Neural cell (in vitro differentiated cells): ENCODE results near the gene TXLNB. TPM values are rescaled to one million over a fixed set of nuclear protein-coding genes. Genes with fewer than 3 reads are reported as not detected.

Experiments
- H2AFZ ChIP-seq: fragments of 200-600, 300-800 bp; sonication (generic), shearing (Covaris generic); 2 replicates; pipeline ENCODE4 v1.6.0; 2014; ENCODE audit warnings: low read depth, mild to moderate bottlenecking, antibody characterized with exemption, low read length, moderate library complexity
- H3F3A ChIP-seq: fragments of 200-600 bp; shearing (Covaris generic); 2 replicates; pipeline ENCODE4 v1.6.1; 2016; ENCODE audit warnings: mild to moderate bottlenecking, moderate library complexity, mixed read lengths, antibody characterized with exemption, low read length; ENCODE audit not compliant: insufficient read depth, poor library complexity, severe bottlenecking
- H3K27ac ChIP-seq: fragments of 200-600, 300-800 bp; sonication (generic), shearing (Covaris generic); 2 replicates; pipeline ENCODE4 v1.5.1; 2014; ENCODE audit warnings: mild to moderate bottlenecking, low read length, moderate library complexity
- H3K27me3 ChIP-seq: fragments of 300-800, 200-600 bp; sonication (generic), shearing (Covaris generic); 2 replicates; pipeline ENCODE4 v1.6.0; 2014; ENCODE audit warnings: mild to moderate bottlenecking, low read depth, low read length, moderate library complexity; ENCODE audit not compliant: insufficient read depth
- H3K36me3 ChIP-seq: fragments of 300-800, 200-600 bp; sonication (generic), shearing (Covaris generic); 2 replicates; pipeline ENCODE4 v1.5.1; 2014; ENCODE audit warnings: mild to moderate bottlenecking, antibody characterized with exemption, low read length, moderate library complexity; ENCODE audit not compliant: insufficient read depth
- H3K4me2 ChIP-seq: fragments of 300-800, 200-600 bp; sonication (generic), shearing (Covaris generic); 2 replicates; pipeline ENCODE4 v1.6.0; 2014; ENCODE audit warnings: mild to moderate bottlenecking, low read length
- H3K4me3 ChIP-seq: fragments of 300-800, 200-600 bp; sonication (generic), shearing (Covaris generic); 2 replicates; pipeline ENCODE4 v1.5.1; 2014; ENCODE audit warnings: mild to moderate bottlenecking, low read length, moderate library complexity
- H3K79me2 ChIP-seq: fragments of 200-600 bp; shearing (Covaris generic); replicated peaks from 2 replicates; pipeline ENCODE4 v1.6.0; 2014; ENCODE audit warnings: mild to moderate bottlenecking, low read length, moderate library complexity; ENCODE audit not compliant: insufficient read depth
- H3K9ac ChIP-seq: fragments of 300-800, 200-600 bp; sonication (generic), shearing (Covaris generic); 2 replicates; pipeline ENCODE4 v1.6.1; 2016; ENCODE audit warnings: mild to moderate bottlenecking, low read length, mixed read lengths
- H3K9me2 ChIP-seq: fragments of 200-600 bp; shearing (Covaris generic); 2 replicates; pipeline ENCODE4 v1.6.1; 2016; ENCODE audit warnings: mild to moderate bottlenecking, low read length, mixed read lengths; ENCODE audit not compliant: insufficient read depth
- H3K9me3 ChIP-seq: fragments of 200-600, 300-800 bp; sonication (generic), shearing (Covaris generic); 2 replicates; pipeline ENCODE4 v1.6.1; 2016; ENCODE audit warnings: mild to moderate bottlenecking, mixed run types, low read length, moderate library complexity, mixed read lengths
- H4K20me1 ChIP-seq: fragments of 200-600 bp; shearing (Covaris generic); 2 replicates; pipeline ENCODE4 v1.6.1; 2016; ENCODE audit warnings: mild to moderate bottlenecking, mixed run types; ENCODE audit not compliant: insufficient read depth
- EP300 ChIP-seq: fragments of 450-650 bp; conservative IDR thresholded peaks from 2 replicates; pipeline ENCODE4 v1.6.1; 2014; ENCODE audit warnings: antibody characterized with exemption, mild to moderate bottlenecking, moderate library complexity; ENCODE audit not compliant: poor library complexity, severe bottlenecking
- EZH2 ChIP-seq: fragments of 200-600, 300-800 bp; shearing (Covaris generic), sonication (generic); IDR thresholded peaks from 2 replicates; pipeline ENCODE4 v1.6.1; 2014; ENCODE audit warnings: antibody characterized with exemption, low read length, borderline replicate concordance, mild to moderate bottlenecking; ENCODE audit not compliant: insufficient read depth, poor library complexity, severe bottlenecking
- MXI1 ChIP-seq: fragments of 450-650 bp; conservative IDR thresholded peaks from 2 replicates; pipeline ENCODE4 v1.6.1; 2014; ENCODE audit warnings: antibody characterized with exemption, mild to moderate bottlenecking; ENCODE audit not compliant: poor library complexity, severe bottlenecking
- POLR2AphosphoS5 ChIP-seq: IDR thresholded peaks from 2 replicates; pipeline ENCODE4 v1.6.1; 2012
- REST ChIP-seq: IDR thresholded peaks from 2 replicates; pipeline ENCODE4 v1.6.1; 2012; ENCODE audit warnings: borderline replicate concordance
- SMC3 ChIP-seq: fragments of 450-650 bp; conservative IDR thresholded peaks from 2 replicates; pipeline ENCODE4 v1.6.1; 2014; ENCODE audit warnings: antibody characterized with exemption, mild to moderate bottlenecking, moderate library complexity; ENCODE audit not compliant: poor library complexity
- TAF1 ChIP-seq: IDR thresholded peaks from 2 replicates; pipeline ENCODE4 v1.6.1; 2012; ENCODE audit warnings: low read depth
- polyA plus RNA-seq: library from polyadenylated mRNA; depleted of rRNA; stranded (reverse); fragments of >200 nt; gene quantifications from 2 replicates; pipeline ENCODE4 v1.2.3, GENCODE V29; 2014
- TF ChIP-seq, protein P1 (sequence below): fragments of 450-650 bp; IDR thresholded peaks from 2 replicates; pipeline ENCODE4 v1.5.1; 2014; ENCODE audit warnings: antibody characterized with exemption, mild to moderate bottlenecking, moderate library complexity; ENCODE audit not compliant: poor library complexity, severe bottlenecking

TXLNB gene
- polyA plus RNA-seq, 1 donor from 2014 or later = not detected

- H3K36me3 ChIP-seq = no peaks in the 10 kb centered on the region
- H3F3A ChIP-seq = no peaks in the 10 kb centered on the region
- no peaks in the 10 kb centered on the region for H3K79me2 ChIP-seq
- H3K9ac ChIP-seq = no peak overlapping the region
- no peak overlapping the region for H3K27ac ChIP-seq
- no peaks in the 10 kb centered on the region for H4K20me1 ChIP-seq
- no peak overlapping the region for H3K4me2 ChIP-seq
- no peaks in the 10 kb centered on the region for H3K27me3 ChIP-seq
- H3K9me3 ChIP-seq = no peaks in the 10 kb centered on the region
- TF ChIP-seq EZH2 (no peak), TAF1 (no peak), EP300 (no peak), SMC3 (no peak), REST (no peak), POLR2AphosphoS5 (no peak)
- no peak overlapping the region for H3K4me3 ChIP-seq
- no peaks in the 10 kb centered on the region for H3K9me2 ChIP-seq
- H2AFZ ChIP-seq = no peak overlapping the region
Measured at GRCh38 chr6:139335447-139336210, 43.8 kb upstream of the TXLNB start.

GRCh38 chr6:139334806-139335446, 43.1 kb upstream of the TXLNB start:
- TF ChIP-seq EP300 = no peak
- no peak for TF ChIP-seq MXI1
- no peak for TF ChIP-seq EZH2
- no peaks in the 10 kb centered on the region for H3K36me3 ChIP-seq
- H3K9me3 ChIP-seq = no peaks in the 10 kb centered on the region
- H3K4me2 ChIP-seq = no peak overlapping the region
- H3K27me3 ChIP-seq = no peaks in the 10 kb centered on the region
- no peaks in the 10 kb centered on the region for H3K9me2 ChIP-seq
- no peaks in the 10 kb centered on the region for H3K79me2 ChIP-seq
- H3F3A ChIP-seq = no peaks in the 10 kb centered on the region
- no peak overlapping the region for H3K4me3 ChIP-seq
- no peak overlapping the region for H3K27ac ChIP-seq
- no peak overlapping the region for H3K9ac ChIP-seq
- no peaks in the 10 kb centered on the region for H4K20me1 ChIP-seq
- no peak overlapping the region for H2AFZ ChIP-seq

- Histone ChIP-seq H3F3A (no peaks in the 10 kb centered on the region), H3K4me2 (no peak overlapping the region), H4K20me1 (no peaks in the 10 kb centered on the region), H3K27me3 (no peaks in the 10 kb centered on the region), H2AFZ (no peak overlapping the region), H3K9me2 (no peaks in the 10 kb centered on the region), H3K9me3 (no peaks in the 10 kb centered on the region), H3K27ac (no peak overlapping the region), H3K4me3 (no peak overlapping the region), H3K79me2 (no peaks in the 10 kb centered on the region), H3K36me3 (no peaks in the 10 kb centered on the region), H3K9ac (no peak overlapping the region)
- no peak for TF ChIP-seq EP300
- TF ChIP-seq, protein P1, sequence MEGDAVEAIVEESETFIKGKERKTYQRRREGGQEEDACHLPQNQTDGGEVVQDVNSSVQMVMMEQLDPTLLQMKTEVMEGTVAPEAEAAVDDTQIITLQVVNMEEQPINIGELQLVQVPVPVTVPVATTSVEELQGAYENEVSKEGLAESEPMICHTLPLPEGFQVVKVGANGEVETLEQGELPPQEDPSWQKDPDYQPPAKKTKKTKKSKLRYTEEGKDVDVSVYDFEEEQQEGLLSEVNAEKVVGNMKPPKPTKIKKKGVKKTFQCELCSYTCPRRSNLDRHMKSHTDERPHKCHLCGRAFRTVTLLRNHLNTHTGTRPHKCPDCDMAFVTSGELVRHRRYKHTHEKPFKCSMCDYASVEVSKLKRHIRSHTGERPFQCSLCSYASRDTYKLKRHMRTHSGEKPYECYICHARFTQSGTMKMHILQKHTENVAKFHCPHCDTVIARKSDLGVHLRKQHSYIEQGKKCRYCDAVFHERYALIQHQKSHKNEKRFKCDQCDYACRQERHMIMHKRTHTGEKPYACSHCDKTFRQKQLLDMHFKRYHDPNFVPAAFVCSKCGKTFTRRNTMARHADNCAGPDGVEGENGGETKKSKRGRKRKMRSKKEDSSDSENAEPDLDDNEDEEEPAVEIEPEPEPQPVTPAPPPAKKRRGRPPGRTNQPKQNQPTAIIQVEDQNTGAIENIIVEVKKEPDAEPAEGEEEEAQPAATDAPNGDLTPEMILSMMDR = no peak
- TF ChIP-seq MXI1 = no peak
- no peak for TF ChIP-seq SMC3
Measured at GRCh38 chr6:139330826-139331500, 39.2 kb upstream of the TXLNB start.
